Limb (tissue), 2 donors: ENCODE results near the gene LRRC75B.
"Not testable (repeated sequence)": the region's sequence is repeated elsewhere in the genome, so short reads cannot be mapped to it uniquely, and the experiment has no call there.

ENCODE experiments used
- DNase-seq, 2 donors: peaks; one replicate each; pipeline ENCODE4 v3.0.0-alpha.2; 2016; ENCODE audit errors: extremely low spot score in 2 of 2

Gene LRRC75B, protein sequence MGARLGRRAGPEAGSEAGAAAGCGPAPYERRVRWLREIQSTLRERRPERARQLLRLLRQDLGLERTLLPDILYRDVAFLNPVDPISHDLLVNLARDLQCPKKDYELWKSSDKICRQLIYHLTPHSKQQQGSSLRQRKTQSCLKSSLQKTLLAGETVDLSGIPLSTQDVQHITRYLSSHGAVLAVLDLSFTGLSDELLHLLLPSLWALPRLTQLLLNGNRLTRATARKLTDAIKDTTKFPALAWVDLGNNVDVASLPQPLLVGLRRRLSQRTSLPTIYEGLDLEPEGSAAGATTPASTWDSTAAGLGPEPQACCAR

DNA sequence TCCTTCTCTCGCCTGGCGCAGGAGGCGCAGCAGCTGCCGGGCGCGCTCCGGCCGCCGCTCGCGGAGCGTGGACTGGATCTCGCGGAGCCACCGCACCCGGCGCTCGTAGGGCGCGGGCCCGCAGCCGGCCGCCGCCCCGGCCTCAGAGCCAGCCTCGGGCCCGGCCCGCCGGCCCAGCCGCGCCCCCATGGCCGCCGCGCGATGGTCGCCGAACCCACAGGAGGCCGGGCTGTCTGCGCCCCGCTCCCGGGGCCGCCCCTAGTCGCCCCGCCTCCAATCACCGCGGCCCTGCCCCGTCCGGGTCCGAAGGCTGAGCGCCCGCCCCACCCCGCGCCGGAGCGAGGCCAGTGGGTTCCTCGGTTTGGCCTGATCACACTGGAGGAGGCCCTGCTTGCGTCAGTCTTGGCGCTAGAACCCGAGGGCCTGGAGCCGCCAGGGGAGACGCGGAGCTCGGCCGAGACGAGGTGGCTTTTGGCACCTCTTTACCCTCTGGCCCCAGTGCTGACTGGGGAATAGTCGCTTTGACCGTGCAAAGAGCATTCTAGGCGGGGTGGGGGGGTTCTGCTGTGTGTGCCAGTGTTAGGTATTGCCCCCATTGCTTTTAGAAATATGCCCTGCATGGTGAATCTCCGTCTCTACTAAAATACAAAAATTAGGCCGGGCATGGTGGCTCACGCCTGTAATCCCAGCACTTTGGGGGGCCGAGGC, at the start of gene LRRC75B:
LRRC75B (minus strand) TSS at position 223 of the 708 bp plus-strand sequence; CDS start at position 189, 34 bp downstream.
- peak; percentile 61 to 90 for DNase-seq

- DNase-seq: not testable (repeated sequence)
Measured at GRCh38 chr22:24642307-24642706, 49.4 kb upstream of the LRRC75B start.

GRCh38 chr22:24636513-24636912, 43.6 kb upstream of the LRRC75B start:
- not testable (repeated sequence) for DNase-seq

GRCh38 chr22:24634776-24635389, 42.0 kb upstream of the LRRC75B start:
- peak in 1 of 2 donors; percentile 17 for DNase-seq

DNA sequence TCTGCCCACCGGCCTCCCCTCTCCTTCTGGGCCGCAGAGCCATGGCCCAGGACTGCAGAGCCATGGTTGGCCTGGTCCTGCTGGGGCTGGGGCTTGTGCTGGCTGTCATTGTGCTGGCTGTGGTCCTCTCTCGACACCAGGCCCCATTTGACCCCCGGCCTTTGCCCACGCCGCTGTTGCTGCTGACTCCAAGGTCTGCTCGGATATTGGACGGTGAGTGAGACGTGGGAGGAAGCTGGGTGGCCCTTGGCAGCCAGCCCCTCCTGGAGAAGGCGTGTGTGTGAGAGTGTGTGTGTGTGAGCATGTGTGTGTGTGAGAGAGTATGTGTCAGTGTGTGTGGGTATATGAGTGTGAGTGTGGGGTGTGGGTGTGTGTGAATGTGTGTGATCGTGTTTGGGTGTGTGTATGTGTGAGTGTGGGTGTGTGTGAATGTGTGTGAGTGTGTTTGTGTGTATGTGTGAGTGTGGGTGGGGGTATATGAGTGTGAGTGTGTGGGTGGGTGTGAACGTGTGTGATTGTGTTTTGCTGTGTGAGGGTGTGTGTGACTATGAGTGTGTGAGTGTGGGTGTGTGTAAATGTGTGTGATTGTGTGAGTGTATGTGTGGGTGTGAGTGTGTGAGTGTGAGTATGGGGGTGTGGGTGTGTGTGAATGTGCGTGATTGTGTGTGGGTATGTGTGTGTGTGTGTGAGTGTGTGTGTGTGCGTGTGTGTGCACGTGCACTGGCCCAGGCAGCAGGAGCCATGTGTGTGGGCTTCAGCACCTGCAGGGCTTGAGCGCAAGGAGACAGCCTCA, 40.6 kb upstream of the LRRC75B start:
- peak in 1 of 2 donors; percentile 30 for DNase-seq

DNA sequence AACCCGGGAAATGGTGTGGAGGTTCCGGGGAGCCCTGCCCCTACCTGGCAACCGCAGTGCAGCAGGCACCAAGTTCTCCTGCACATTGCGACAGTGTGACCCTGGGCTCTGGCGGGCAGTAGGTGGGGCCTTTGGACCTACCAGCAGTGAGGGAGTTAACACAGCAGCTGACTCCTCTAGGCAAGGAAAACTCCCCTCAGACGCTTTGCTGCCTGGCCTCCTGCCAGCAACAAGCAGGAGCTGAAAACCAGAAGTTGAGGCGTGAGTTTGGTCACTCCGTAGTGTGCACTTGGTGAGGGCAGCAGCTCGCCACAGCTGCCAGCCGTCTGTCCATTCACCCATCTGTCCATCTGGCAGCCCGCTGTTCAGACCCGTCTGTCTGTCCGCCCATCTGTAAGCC, 39.8 kb upstream of the LRRC75B start:
- DNase-seq: peak; percentile 19 to 29

DNA sequence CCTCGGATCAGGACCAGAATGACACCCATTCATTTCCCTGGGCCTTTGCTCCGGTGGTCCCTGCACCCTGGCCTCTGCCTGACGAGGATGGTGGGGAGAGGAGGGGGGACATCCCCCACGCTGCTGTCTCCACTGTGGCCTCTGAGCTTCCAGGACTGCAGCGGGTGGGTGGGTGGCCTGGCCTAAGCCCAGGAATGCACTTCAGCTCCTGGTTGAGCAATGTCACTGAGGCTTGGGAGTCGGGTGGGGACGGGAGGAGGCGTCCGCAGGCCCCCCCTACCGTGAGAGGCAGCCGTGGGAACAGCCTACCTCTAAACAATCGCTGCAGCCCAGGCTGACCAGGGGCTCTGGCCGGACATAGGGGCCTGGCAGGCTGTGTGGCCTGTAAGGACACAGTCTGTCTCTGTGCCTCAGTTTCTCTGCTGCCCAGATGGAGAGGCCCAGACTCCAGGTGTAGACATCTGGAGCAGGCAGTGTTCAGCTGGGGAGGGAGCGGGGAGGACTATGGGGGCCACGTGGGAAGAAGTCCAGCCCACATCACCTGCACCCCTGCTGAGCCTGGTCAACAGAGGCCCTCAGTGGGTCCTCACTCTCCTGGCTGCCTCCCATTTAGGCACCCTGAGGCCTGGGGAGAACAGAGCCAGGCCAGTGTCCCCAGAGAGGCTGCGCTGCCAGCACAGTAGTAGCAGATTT, 38.7 kb upstream of the LRRC75B start:
- DNase-seq: peak in 1 of 2 donors; percentile 42

DNA sequence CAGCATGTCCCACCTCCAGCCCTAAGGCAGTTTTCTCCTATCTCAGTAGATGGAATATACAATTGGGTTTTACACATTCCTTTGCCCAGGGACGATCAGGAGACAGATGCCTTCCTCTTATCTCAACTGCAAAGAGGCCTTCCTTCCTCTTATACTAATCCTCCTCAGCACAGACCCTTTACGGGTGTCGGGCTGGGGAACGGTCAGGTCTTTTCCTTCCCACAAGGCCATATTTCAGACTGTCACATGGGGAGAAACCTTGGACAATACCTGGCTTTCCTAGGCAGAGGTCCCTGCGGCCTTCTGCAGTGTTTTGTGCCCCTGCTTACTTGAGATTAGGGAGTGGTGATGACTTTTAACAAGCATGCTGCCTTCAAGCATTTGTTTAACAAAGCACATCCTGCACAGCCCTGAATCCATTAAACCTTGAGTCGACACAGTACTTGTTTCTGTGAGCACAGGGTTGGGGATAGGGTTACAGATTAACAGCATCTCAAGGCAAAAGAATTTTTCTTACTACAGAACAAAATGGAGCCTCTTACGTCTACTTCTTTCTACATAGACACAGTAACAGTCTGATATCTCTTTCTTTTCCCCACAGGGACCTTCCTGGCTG, 38.0 kb upstream of the LRRC75B start:
- DNase-seq: not testable (repeated sequence)

DNA sequence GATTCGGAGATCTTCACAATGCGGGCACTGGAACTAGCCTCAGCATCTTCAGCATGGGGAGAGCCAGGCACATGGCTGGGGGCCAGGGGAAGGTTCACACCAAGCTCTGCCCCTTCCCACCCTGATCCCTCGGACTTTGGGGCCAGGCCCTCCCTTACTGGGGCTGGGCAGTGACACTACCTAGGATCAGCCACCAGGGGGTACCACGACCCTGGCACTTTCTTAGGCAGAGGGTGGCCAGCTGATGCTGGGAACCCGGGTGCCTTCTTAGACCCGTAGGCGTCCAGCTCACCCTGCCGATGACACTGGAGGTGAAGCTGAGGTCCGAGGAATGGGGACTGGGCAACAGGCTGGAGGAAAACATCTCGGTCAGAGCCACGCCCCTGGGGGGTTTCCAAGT, 36.2 kb upstream of the LRRC75B start:
- DNase-seq: not testable (repeated sequence)

DNA sequence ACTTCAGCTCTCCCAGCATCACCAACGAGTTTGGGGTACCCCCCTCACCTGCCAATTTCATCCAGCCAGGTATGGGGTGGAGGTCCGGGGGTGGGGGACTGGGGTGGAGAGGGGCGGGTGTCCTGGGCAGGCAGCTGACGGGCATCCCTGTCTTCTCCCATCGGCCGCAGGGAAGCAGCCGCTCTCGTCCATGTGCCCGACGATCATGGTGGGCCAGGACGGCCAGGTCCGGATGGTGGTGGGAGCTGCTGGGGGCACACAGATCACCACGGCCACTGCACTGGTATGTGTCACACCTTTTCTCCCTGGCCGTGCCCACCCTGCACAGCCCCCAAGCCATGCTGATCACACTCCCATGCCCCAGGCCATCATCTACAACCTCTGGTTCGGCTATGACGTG, 35.0 kb upstream of the LRRC75B start:
- DNase-seq: not testable (repeated sequence)

- DNase-seq: not testable (repeated sequence)
Measured at GRCh38 chr22:24622596-24622995, 29.7 kb upstream of the LRRC75B start.

DNA sequence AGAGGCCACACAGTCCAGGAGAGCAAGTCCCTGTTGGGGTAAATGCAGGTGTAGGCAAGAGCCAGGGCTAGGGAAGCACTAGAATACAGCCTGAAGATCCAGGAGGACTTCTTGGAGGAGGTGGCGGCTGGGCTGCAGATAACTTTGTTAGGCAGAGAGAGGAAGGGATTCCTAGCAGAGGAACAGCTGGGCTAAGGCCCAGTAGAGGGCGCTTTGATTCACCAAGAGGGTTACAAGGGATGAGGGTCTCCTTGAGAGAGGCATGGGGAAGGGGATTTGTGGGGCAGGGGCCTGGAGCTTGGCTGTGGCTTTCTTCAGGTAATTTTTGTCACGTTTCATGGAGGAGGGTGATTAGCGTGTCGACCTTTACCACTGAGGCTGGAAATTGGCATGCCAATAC, 28.4 kb upstream of the LRRC75B start:
- DNase-seq: not testable (repeated sequence)

DNA sequence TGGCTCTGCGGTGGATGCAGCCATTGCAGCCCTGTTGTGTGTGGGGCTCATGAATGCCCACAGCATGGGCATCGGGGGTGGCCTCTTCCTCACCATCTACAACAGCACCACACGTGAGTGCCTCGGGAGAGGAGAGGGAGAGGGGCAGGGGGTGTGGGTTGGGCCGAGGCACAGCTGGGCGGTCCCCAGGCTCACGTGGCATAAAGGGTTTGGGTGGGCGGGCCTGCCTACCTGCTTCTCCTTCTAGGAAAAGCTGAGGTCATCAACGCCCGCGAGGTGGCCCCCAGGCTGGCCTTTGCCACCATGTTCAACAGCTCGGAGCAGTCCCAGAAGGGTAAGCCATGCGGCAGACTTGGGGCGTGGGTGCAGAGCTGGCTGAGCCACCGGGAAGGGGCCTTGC, 21.9 kb upstream of the LRRC75B start:
- DNase-seq: not testable (repeated sequence)

GRCh38 chr22:24609888-24610287, 17.0 kb upstream of the LRRC75B start:
- DNase-seq: not testable (repeated sequence)

DNA sequence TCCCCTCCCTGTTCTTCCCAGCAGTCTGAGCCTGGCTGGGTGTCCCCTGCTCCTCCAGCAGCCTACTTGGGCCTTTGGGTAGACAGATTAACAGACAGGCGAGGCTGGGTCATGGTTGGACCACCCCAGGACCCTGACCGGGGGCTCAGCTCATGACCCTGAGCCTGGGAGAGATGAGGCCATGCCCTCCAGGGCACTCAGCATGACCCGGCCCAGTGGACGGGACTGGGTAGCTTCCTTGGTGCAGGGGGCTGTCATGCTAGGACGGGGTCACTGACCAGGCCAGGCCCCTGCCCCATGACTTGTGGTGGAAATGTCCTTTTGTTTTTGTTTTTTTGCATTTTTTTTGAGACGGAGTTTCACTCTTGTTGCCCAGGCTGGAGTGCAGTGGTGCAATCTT, 15.5 kb upstream of the LRRC75B start:
- not testable (repeated sequence) for DNase-seq

- not testable (repeated sequence) for DNase-seq
Measured at GRCh38 chr22:24607429-24607983, 14.6 kb upstream of the LRRC75B start.

DNA sequence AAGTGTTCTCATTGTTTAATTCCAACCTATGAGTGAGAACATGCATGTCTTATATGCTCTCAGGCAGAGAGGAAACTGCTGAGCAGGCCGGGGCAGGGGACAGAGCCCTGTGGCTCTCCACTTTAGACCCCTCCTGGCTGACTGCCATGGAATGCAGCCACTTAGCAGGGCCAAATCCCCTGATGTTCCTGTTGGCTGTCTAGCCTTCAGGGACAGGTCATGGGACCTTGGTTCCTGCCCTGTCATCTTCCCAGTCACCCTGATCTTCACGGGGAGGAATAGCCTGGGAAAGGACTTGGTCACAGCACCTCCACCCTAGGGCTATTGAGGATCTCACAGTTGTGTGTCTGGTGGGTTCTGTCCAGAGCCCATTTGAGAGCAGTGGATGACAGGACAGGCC, 13.5 kb upstream of the LRRC75B start:
- not testable (repeated sequence) for DNase-seq

- DNase-seq: peak in 1 of 2 donors; percentile 36
Measured at GRCh38 chr22:24603770-24604629, 11.1 kb upstream of the LRRC75B start.
